ENCODE results near the gene ZNF274. TPM values are rescaled to one million over a fixed set of nuclear protein-coding genes. Genes with fewer than 3 reads are reported as not detected.
"Not testable (repeated sequence)": the region's sequence is repeated elsewhere in the genome, so short reads cannot be mapped to it uniquely, and the experiment has no call there.

The ZNF274 gene
- total and polyA plus RNA-seq, 2 donors (not counting 1 experiment from before 2014, with no cell fraction given): 53.3 to 83.7 TPM

DNA sequence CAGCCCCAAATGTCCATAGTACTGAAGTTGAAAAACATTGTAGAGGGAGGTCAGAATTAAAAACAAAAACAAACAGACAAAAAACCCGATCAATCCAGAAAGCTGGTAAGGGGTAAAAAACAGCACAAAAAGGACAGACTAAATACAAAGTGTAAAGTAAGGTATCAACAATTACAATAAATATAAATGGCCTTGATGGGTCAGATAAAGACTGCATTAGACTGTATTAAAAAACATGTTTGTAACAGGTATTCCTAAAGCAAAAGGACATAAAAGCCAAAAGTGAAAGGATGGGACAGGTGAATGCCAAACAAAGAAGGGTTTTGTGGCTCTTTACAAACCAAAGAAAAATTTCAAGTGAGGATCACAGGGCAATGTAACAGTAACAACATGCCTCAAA lies 48.6 kb upstream of the ZNF274 start:
- Mint-ChIP-seq H3K27ac (no peak overlapping the region), H3K4me3 (no peak overlapping the region), H3K4me1 (no peaks in the 10 kb centered on the region), H3K27me3 (no peaks in the 10 kb centered on the region), H3K9me3 (ENCODE audit: insufficient read depth) (peaks cover 22% of the 10 kb centered on the region)
- DNase-seq: no peak
- TF ChIP-seq, protein P1, sequence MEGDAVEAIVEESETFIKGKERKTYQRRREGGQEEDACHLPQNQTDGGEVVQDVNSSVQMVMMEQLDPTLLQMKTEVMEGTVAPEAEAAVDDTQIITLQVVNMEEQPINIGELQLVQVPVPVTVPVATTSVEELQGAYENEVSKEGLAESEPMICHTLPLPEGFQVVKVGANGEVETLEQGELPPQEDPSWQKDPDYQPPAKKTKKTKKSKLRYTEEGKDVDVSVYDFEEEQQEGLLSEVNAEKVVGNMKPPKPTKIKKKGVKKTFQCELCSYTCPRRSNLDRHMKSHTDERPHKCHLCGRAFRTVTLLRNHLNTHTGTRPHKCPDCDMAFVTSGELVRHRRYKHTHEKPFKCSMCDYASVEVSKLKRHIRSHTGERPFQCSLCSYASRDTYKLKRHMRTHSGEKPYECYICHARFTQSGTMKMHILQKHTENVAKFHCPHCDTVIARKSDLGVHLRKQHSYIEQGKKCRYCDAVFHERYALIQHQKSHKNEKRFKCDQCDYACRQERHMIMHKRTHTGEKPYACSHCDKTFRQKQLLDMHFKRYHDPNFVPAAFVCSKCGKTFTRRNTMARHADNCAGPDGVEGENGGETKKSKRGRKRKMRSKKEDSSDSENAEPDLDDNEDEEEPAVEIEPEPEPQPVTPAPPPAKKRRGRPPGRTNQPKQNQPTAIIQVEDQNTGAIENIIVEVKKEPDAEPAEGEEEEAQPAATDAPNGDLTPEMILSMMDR (IDR thresholded peaks at IDR 0.05): no peak
- TF ChIP-seq EZH2 (IDR thresholded peaks at IDR 0.05; ENCODE audit: borderline replicate concordance, insufficient read depth, low read depth, low read length, poor library complexity, severe bottlenecking): no peak
- H4K20me1 ChIP-seq (ENCODE audit: control insufficient read depth, insufficient read depth, low read length, poor library complexity, severe bottlenecking): no peaks in the 10 kb centered on the region
- H3K9me3 ChIP-seq (ENCODE audit: control extremely low read depth in 1 of 3, control insufficient read depth in 2 of 3, insufficient read depth in 1 of 3, low read length in 2 of 3): peaks cover 11 to 86% (median 68%) of the 10 kb centered on the region in 3 donors
- no peak overlapping the region for H3K4me3 ChIP-seq (ENCODE audit: control extremely low read depth in 1 of 5, extremely low read depth in 1 of 5, insufficient read depth in 1 of 5, low read depth in 2 of 5, low read length in 4 of 5)
- WGBS (ENCODE audit: insufficient coverage): no CpG with 5 or more reads among the region's 1 CpG
- ATAC-seq (ENCODE audit: low read depth): no peak
- H3K27ac ChIP-seq (ENCODE audit: low read length in 2 of 2): no peak overlapping the region
- peaks cover 8 to 64% of the 10 kb centered on the region in 2 experiments for H3K36me3 ChIP-seq (replicated peaks in 1 of 2; ENCODE audit: control extremely low read depth in 1 of 2, control insufficient read depth in 1 of 2, extremely low read depth in 1 of 2, insufficient read depth in 2 of 2, low read length in 1 of 2)
- H3K79me2 ChIP-seq (ENCODE audit: control insufficient read depth, insufficient read depth, low read length): no peaks in the 10 kb centered on the region
- H3K27me3 ChIP-seq (replicated peaks in 1 of 4; ENCODE audit: control extremely low read depth in 1 of 4, control insufficient read depth in 3 of 4, insufficient read depth in 4 of 4, low read length in 3 of 4): no peaks in the 10 kb centered on the region
- intact Hi-C loops (cut with micrococcal nuclease): no loop called here
- POLR2A ChIA-PET: no interaction called here
- no peaks in the 10 kb centered on the region for H3K4me1 ChIP-seq (ENCODE audit: control insufficient read depth in 2 of 2, insufficient read depth in 2 of 2, low read length in 2 of 2)
- no peak overlapping the region for H3K9ac ChIP-seq (ENCODE audit: low read length)
- no peak overlapping the region for H3K4me2 ChIP-seq (replicated peaks; ENCODE audit: low read depth, low read length, poor library complexity, severe bottlenecking)
- CTCF ChIA-PET: no interaction called here
- no peak overlapping the region for H2AFZ ChIP-seq (ENCODE audit: insufficient read depth, low read depth, low read length, poor library complexity, severe bottlenecking)

DNA sequence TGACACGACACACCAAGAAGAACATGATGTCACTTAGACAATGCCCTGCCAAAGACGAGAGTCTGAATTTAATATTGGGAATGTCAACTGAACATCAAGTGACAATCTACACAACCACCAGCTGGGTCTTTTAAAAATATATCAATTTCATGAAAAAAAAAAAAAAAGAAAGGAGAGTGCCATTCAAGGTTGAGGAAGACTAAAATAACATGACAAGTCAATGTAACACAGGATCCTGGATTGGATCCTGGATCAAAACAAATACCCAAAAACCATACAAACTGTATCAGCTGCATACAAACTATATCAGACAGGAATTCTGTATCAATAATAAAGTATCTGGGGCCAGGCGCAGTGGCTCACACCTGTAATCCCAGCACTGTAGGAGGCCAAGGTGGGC lies 37.0 kb upstream of the ZNF274 start:
- H3K4me2 ChIP-seq (replicated peaks; ENCODE audit: low read depth, low read length, poor library complexity, severe bottlenecking): no peak overlapping the region
- peaks cover 7 to 8% of the 10 kb centered on the region in 2 donors for H3K4me1 ChIP-seq (ENCODE audit: control insufficient read depth in 2 of 2, insufficient read depth in 2 of 2, low read length in 2 of 2)
- H3K9ac ChIP-seq (ENCODE audit: low read length): no peak overlapping the region
- no peak overlapping the region for H3K27ac ChIP-seq (ENCODE audit: low read length in 2 of 2)
- H3K36me3 ChIP-seq (replicated peaks in 1 of 2; ENCODE audit: control extremely low read depth in 1 of 2, control insufficient read depth in 1 of 2, extremely low read depth in 1 of 2, insufficient read depth in 2 of 2, low read length in 1 of 2): peaks cover 0 to 7% of the 10 kb centered on the region in 2 experiments
- no peaks in the 10 kb centered on the region for H4K20me1 ChIP-seq (ENCODE audit: control insufficient read depth, insufficient read depth, low read length, poor library complexity, severe bottlenecking)
- DNase-seq (no peak), ATAC-seq (ENCODE audit: low read depth) (no peak)
- ChIA-PET CTCF (no interaction called here), POLR2A (interaction anchor here (0.6 kb wide), 1 partner anchor 212 kb away, joined by 3 read pairs; no protein-coding TSS in a partner anchor)
- no peak overlapping the region for H3K27ac Mint-ChIP-seq
- no peak overlapping the region for H3K4me3 ChIP-seq (ENCODE audit: control extremely low read depth in 1 of 5, extremely low read depth in 1 of 5, insufficient read depth in 1 of 5, low read depth in 2 of 5, low read length in 4 of 5)
- intact Hi-C loops (cut with micrococcal nuclease): no loop called here
- H3K9me3 Mint-ChIP-seq (ENCODE audit: insufficient read depth): peaks cover 2% of the 10 kb centered on the region
- H3K27me3 Mint-ChIP-seq: no peaks in the 10 kb centered on the region
- H3K27me3 ChIP-seq (replicated peaks in 1 of 4; ENCODE audit: control extremely low read depth in 1 of 4, control insufficient read depth in 3 of 4, insufficient read depth in 4 of 4, low read length in 3 of 4): no peaks in the 10 kb centered on the region
- no peak overlapping the region for H2AFZ ChIP-seq (ENCODE audit: insufficient read depth, low read depth, low read length, poor library complexity, severe bottlenecking)
- H3K79me2 ChIP-seq (ENCODE audit: control insufficient read depth, insufficient read depth, low read length): peaks cover 60% of the 10 kb centered on the region
- H3K4me1 Mint-ChIP-seq: peaks cover 9% of the 10 kb centered on the region
- peaks cover 0 to 49% (median 23%) of the 10 kb centered on the region in 3 donors for H3K9me3 ChIP-seq (ENCODE audit: control extremely low read depth in 1 of 3, control insufficient read depth in 2 of 3, insufficient read depth in 1 of 3, low read length in 2 of 3)
- no CpG with 5 or more reads among the region's 3 CpGs for WGBS (ENCODE audit: insufficient coverage)
- no peak overlapping the region for H3K4me3 Mint-ChIP-seq
- TF ChIP-seq, protein P1 (IDR thresholded peaks at IDR 0.05): no peak
- no peak for TF ChIP-seq EZH2 (IDR thresholded peaks at IDR 0.05; ENCODE audit: borderline replicate concordance, insufficient read depth, low read depth, low read length, poor library complexity, severe bottlenecking)

DNA sequence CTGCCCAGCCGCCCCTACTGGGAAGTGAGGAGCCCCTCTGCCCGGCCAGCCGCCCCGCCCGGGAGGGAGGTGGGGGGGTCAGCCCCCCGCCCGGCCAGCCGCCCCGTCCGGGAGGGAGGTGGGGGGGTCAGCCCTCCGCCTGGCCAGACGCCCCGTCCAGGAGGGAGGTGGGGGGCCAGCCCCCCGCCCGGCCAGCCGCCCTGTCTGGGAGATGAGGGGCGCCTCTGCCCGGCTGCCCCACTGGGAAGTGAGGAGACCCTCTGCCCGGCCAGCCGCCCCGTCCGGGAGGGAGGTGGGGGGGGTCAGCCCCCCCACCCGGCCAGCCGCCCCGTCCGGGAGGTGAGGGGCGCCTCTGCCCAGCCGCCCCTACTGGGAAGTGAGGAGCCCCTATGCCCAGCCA lies 35.4 kb upstream of the ZNF274 start:
- H3K4me3 Mint-ChIP-seq; POLR2A ChIA-PET; H3K4me3 ChIP-seq (ENCODE audit: control extremely low read depth in 1 of 5, extremely low read depth in 1 of 5, insufficient read depth in 1 of 5, low read depth in 2 of 5, low read length in 4 of 5); DNase-seq; H3K27ac Mint-ChIP-seq; H2AFZ ChIP-seq (ENCODE audit: insufficient read depth, low read depth, low read length, poor library complexity, severe bottlenecking); H3K27me3 ChIP-seq (replicated peaks in 1 of 4; ENCODE audit: control extremely low read depth in 1 of 4, control insufficient read depth in 3 of 4, insufficient read depth in 4 of 4, low read length in 3 of 4); H3K36me3 ChIP-seq (replicated peaks in 1 of 2; ENCODE audit: control extremely low read depth in 1 of 2, control insufficient read depth in 1 of 2, extremely low read depth in 1 of 2, insufficient read depth in 2 of 2, low read length in 1 of 2); CTCF ChIA-PET; H3K9me3 Mint-ChIP-seq (ENCODE audit: insufficient read depth); H3K9ac ChIP-seq (ENCODE audit: low read length); intact Hi-C loops (cut with micrococcal nuclease); H4K20me1 ChIP-seq (ENCODE audit: control insufficient read depth, insufficient read depth, low read length, poor library complexity, severe bottlenecking); H3K27ac ChIP-seq (ENCODE audit: low read length in 2 of 2); H3K4me2 ChIP-seq (replicated peaks; ENCODE audit: low read depth, low read length, poor library complexity, severe bottlenecking); H3K27me3 Mint-ChIP-seq; ATAC-seq (ENCODE audit: low read depth): not testable (repeated sequence)
- H3K4me1 ChIP-seq (ENCODE audit: control insufficient read depth in 2 of 2, insufficient read depth in 2 of 2, low read length in 2 of 2): peaks cover 10 to 12% of the 10 kb centered on the region in 2 donors
- H3K9me3 ChIP-seq (ENCODE audit: control extremely low read depth in 1 of 3, control insufficient read depth in 2 of 3, insufficient read depth in 1 of 3, low read length in 2 of 3): peaks cover 0 to 36% (median 18%) of the 10 kb centered on the region in 3 donors
- WGBS (ENCODE audit: insufficient coverage): no CpG with 5 or more reads among the region's 28 CpGs
- H3K79me2 ChIP-seq (ENCODE audit: control insufficient read depth, insufficient read depth, low read length): peaks cover 68% of the 10 kb centered on the region
- peaks cover 10% of the 10 kb centered on the region for H3K4me1 Mint-ChIP-seq

Measured in B cell (primary cell).